Measurements from ENCODE around the gene URGCP. TPM values are rescaled to one million over a fixed set of nuclear protein-coding genes. Genes with fewer than 3 reads are reported as not detected.
"Not testable (repeated sequence)": the region's sequence is repeated elsewhere in the genome, so short reads cannot be mapped to it uniquely, and the experiment has no call there.

The URGCP gene
- total RNA-seq, 1 donor from 2014 or later, result 33.4 TPM

DNA sequence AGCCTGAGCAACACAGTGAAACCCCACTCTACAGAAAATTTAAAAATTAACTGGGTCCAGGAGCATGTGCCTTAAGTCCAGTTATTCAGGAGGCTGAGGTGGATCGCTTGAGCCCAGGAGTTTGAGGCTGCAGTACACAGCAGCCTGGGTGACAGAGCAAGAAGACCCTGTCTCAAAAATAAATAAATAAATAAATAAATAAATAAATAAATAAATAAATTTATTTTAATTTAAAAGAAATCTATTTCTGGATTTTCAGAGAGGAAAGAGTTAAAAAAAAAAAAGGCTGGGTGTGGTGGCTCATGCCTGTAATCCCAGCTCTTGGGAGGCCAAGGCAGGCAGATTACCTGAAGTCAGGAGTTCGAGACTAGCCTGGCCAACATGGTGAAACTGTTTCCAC is 7.8 kb downstream of the URGCP start:
- Mint-ChIP-seq H3K36me3 (ENCODE audit: low read depth) (peaks cover 23% of the 10 kb centered on the region), H3K4me1 (peaks cover 15% of the 10 kb centered on the region)
- DNase-seq; H3K4me3 Mint-ChIP-seq; intact Hi-C loops (cut with micrococcal nuclease); H3K27me3 Mint-ChIP-seq; H3K27ac Mint-ChIP-seq; H3K9me3 Mint-ChIP-seq: not testable (repeated sequence)

DNA sequence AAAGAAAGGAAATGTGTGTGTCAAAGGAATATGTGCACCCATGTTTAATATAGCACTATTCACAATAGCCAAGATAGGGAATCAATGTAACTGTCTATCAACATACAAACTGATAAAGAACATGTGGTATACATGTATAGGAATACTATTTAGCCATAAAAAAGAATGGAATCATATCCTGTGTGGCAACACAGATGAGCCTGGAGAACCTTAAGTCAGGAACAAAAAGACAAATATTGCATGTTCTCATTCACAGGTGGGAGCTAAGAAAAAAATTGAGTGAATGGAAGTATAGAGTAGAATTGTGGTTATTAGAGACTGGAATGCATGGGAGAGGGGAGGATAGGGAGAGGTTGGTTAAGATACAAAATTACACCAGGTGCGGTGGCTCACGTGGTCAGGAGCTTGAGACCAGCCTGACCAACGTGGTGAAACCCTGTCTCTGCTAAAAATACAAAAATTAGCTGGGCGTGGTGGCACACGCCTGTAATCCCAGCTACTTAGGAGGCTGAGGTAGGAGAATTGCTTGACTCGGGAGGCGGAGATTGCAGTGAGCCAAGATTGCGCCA is 10.5 kb downstream of the URGCP start:
- DNase-seq, result no peak
- H3K27me3 Mint-ChIP-seq, result no peaks in the 10 kb centered on the region
- intact Hi-C loops (cut with micrococcal nuclease), result no loop called here
- H3K4me1 Mint-ChIP-seq, result peaks cover 18% of the 10 kb centered on the region
- no peak overlapping the region for H3K27ac Mint-ChIP-seq
- H3K4me3 Mint-ChIP-seq, result no peak overlapping the region
- H3K36me3 Mint-ChIP-seq (ENCODE audit: low read depth), result peaks cover 20% of the 10 kb centered on the region
- H3K9me3 Mint-ChIP-seq, result no peaks in the 10 kb centered on the region

DNA sequence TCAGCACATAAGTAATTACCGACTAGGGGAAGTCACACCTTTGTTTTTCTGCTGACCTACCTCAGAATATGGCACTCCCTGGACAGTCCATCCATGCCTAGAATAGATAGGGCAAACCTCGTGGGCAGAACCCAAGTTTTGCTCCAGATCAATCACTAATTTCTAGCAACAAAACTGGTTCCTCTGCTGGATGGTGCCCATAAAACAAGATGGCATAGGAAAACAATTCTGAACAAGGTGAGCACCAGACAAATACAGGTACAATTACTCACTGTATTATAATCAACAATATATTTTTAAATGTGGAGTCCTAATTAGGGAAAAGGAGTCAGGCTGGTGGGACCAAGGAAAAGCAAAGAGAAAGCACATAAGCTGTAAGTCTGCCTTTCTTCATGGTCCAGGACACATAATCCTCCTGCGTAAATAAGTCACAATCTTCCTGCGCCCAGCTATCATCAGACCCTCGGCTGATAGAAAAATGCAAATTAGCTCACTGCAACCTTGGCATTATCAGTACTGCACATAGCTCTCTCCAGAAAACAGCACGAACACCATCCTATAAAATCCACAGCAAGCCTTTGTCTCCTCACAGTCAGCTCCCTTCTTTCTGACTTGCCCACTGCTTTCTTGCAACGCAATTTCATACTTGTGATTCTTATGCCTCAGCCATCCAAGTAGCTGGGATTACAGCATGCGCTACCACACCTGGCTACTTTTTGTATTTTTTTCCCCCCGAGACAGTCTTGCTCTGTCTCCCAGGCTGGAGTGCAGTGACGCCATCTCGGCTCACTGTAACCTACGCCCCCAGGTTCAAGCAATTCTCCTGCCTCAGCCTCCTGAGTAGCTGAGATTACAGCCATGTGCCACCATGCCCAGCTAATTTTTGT is 15.1 kb downstream of the URGCP start:
- DNase-seq, result no peak
- intact Hi-C loops (cut with micrococcal nuclease), result no loop called here
- no peaks in the 10 kb centered on the region for H3K27me3 Mint-ChIP-seq
- H3K27ac Mint-ChIP-seq, result no peak overlapping the region
- H3K36me3 Mint-ChIP-seq (ENCODE audit: low read depth), result peaks cover 21% of the 10 kb centered on the region
- H3K9me3 Mint-ChIP-seq, result no peaks in the 10 kb centered on the region
- no peak overlapping the region for H3K4me3 Mint-ChIP-seq
- peaks cover 26% of the 10 kb centered on the region for H3K4me1 Mint-ChIP-seq

DNA sequence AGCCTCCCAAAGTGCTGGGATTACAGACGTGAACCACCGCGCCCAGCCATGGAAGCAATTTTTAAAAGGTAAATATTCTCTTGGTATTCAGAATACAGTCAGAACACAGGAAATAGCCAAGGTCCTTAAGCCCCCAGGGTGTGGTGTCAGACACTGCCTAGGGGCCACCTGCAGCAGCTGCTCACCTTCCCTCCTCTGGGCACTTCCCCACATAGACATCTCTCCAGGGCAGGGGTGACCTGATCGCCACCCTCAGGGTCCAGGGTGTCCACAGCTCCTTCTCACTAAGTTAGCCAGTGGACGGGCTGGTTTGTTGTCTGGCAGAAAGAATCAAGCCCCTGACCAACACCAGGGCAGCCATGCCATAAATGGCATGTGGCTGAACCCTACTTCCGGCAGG is 15.9 kb downstream of the URGCP start:
- H3K4me1 Mint-ChIP-seq, result peaks cover 25% of the 10 kb centered on the region
- H3K36me3 Mint-ChIP-seq (ENCODE audit: low read depth), result peaks cover 18% of the 10 kb centered on the region
- no peak for DNase-seq
- H3K27me3 Mint-ChIP-seq, result no peaks in the 10 kb centered on the region
- no peak overlapping the region for H3K4me3 Mint-ChIP-seq
- H3K9me3 Mint-ChIP-seq, result no peaks in the 10 kb centered on the region
- H3K27ac Mint-ChIP-seq, result no peak overlapping the region
- intact Hi-C loops (cut with micrococcal nuclease), result no loop called here

DNA sequence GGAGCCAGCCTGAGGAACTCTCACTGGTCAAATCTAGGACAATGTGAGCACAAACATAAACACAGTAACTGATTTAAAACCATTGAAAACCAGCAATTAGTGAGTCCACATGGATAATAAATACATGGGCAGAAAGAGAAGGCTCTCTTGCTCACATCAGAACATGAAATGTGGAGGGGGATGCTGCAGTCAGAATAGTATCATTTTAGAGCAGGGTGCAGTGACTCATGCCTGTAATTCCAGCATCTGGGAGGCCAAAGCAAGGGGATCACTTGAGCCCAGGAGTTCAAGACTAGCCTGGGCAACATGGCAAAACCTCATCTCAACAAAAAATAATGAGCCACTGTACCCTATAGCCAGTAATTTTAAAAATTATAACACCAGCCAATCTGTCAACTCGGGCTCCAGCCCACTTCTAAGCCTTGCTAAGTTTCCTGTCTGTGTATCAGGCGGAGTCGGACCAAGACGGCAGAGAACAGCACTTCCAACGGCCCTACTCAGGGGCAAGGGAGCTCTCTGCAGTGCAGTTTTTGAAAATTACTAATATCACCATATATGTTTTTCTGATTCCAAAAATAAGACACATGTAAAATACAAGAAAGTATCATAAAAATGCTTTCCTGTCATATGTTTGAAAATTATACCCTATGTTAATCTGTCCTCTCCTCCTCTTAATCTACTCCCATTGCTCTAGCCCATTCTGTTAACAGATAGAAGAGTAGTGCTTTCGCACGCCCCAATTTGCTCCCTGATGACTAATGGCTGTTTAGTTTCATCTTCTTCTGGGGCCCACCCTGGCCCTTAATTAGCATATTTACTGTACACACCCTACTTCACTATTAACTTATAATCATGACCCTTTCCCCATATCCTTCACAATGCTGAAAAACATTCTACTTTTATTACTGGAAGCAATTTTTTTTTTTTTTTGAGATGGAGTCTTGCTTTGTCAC is 17.1 kb downstream of the URGCP start:
- H3K9me3 Mint-ChIP-seq, result no peaks in the 10 kb centered on the region
- no peak overlapping the region for H3K27ac Mint-ChIP-seq
- DNase-seq, result no peak
- H3K4me3 Mint-ChIP-seq, result no peak overlapping the region
- H3K4me1 Mint-ChIP-seq, result peaks cover 25% of the 10 kb centered on the region
- peaks cover 18% of the 10 kb centered on the region for H3K36me3 Mint-ChIP-seq (ENCODE audit: low read depth)
- intact Hi-C loops (cut with micrococcal nuclease), result no loop called here
- no peaks in the 10 kb centered on the region for H3K27me3 Mint-ChIP-seq

DNA sequence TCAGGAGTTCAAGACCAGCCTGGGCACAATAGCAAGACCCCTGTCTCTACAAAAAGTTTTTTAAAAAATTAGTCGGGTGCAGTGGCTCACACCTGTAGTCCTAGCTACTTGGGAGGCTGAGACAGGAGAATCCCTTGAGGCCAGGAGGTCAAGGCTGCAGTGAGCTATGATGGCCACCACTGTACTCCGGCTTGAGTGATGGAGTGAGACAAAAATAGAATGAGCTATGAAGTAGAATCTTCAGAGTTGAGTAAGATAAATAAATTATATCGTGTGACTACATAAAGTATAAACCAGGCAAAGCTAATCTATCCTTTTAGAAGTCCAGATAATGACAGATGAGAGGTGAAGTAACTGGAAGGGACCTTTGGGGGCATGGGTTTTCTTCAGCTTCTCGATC is 21.8 kb downstream of the URGCP start:
- Mint-ChIP-seq H3K27me3 (no peaks in the 10 kb centered on the region), H3K36me3 (ENCODE audit: low read depth) (peaks cover 32% of the 10 kb centered on the region), H3K9me3 (no peaks in the 10 kb centered on the region), H3K4me3 (no peak overlapping the region), H3K27ac (no peak overlapping the region), H3K4me1 (peaks cover 5% of the 10 kb centered on the region)
- intact Hi-C loops (cut with micrococcal nuclease), result no loop called here
- DNase-seq, result no peak

DNA sequence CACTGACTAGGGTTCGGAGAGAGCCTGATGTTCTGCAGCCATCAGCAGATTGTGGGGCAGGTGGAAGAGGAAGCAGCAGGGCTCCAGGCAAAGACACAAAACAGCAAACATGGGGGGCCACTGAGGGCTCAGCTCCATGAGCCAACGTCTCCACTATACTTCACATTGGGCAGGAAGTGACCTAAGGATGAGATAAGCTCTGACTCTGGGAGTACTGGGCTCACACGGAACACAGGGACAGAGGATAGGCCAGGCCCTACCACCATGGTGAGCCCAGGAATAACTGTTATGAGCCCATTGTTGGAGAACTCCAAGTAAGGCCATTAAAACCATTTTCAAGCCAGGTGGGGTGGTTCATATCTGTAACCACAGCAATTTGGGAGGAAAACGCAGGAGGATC is 22.2 kb downstream of the URGCP start:
- no peaks in the 10 kb centered on the region for H3K27me3 Mint-ChIP-seq
- H3K27ac Mint-ChIP-seq, result no peak overlapping the region
- peaks cover 33% of the 10 kb centered on the region for H3K36me3 Mint-ChIP-seq (ENCODE audit: low read depth)
- intact Hi-C loops (cut with micrococcal nuclease), result no loop called here
- peaks cover 3% of the 10 kb centered on the region for H3K4me1 Mint-ChIP-seq
- no peak for DNase-seq
- no peaks in the 10 kb centered on the region for H3K9me3 Mint-ChIP-seq
- no peak overlapping the region for H3K4me3 Mint-ChIP-seq

DNA sequence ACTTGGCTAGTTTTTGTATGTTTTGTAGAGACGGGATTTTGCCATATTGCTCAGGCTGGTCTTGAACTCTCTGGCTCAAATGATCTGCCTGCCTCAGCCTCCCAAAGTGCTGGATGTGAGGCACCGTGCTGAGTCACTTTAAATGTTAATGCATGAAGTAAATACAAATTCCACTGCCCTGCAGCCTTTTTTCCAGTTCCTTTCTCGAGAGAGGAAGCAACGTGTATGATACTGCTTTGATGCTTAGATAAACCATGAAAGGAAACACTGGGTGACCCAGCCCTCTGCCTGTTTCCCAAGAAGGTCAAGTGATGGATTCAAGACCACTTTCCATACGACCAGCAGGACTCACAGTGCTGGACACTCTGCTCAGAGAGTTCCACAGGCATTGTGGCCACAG is 25.8 kb downstream of the URGCP start:
- no peak overlapping the region for H3K4me3 Mint-ChIP-seq
- no peaks in the 10 kb centered on the region for H3K27me3 Mint-ChIP-seq
- no peak overlapping the region for H3K27ac Mint-ChIP-seq
- no peaks in the 10 kb centered on the region for H3K4me1 Mint-ChIP-seq
- H3K9me3 Mint-ChIP-seq, result no peaks in the 10 kb centered on the region
- intact Hi-C loops (cut with micrococcal nuclease), result no loop called here
- DNase-seq, result no peak
- peaks cover 54% of the 10 kb centered on the region for H3K36me3 Mint-ChIP-seq (ENCODE audit: low read depth)

DNA sequence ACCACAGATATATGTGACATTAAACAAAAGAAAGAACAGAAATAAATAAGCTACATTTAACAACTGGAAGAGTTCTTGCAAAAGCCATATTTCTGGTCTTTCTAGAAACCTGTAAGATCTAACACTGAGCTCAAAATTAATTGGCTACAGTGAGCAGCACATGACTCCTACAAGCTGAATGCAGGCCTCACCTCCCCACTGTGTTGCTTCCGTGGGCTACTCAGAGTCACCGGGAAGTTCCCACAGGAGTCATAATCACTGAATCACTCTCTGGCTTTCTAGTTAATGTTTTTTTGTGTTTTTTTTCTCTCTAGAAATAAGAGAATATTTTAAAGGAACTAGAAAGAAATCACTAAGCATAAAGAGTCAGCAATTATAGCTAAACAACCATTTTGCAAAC is 26.9 kb downstream of the URGCP start:
- no peaks in the 10 kb centered on the region for H3K9me3 Mint-ChIP-seq
- H3K27me3 Mint-ChIP-seq, result no peaks in the 10 kb centered on the region
- no peak overlapping the region for H3K27ac Mint-ChIP-seq
- no peak for DNase-seq
- peaks cover 55% of the 10 kb centered on the region for H3K36me3 Mint-ChIP-seq (ENCODE audit: low read depth)
- no peak overlapping the region for H3K4me3 Mint-ChIP-seq
- H3K4me1 Mint-ChIP-seq, result no peaks in the 10 kb centered on the region
- intact Hi-C loops (cut with micrococcal nuclease), result no loop called here

DNA sequence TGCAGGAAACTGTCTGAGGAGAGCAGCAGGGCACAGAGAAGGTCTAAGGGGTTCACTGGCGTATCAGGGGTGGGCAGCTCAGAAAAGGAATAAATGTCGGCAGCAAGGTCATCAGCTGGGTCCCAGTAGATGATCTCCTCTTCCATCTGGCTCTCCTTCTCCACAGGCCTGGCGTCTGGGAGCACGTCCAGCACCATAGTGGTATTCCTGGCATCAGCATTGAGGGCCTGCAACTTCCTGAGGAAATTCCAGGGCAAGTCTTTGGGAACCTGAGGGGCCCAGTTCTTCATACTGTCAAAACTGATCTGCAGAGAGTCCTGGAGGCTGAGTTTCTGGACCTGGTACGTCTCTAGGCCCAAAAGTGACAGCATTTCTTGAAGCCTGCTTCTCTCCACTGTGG is 27.5 kb downstream of the URGCP start:
- no peak overlapping the region for H3K27ac Mint-ChIP-seq
- intact Hi-C loops (cut with micrococcal nuclease), result no loop called here
- no peaks in the 10 kb centered on the region for H3K4me1 Mint-ChIP-seq
- H3K4me3 Mint-ChIP-seq, result no peak overlapping the region
- no peak for DNase-seq
- no peaks in the 10 kb centered on the region for H3K9me3 Mint-ChIP-seq
- no peaks in the 10 kb centered on the region for H3K27me3 Mint-ChIP-seq
- peaks cover 54% of the 10 kb centered on the region for H3K36me3 Mint-ChIP-seq (ENCODE audit: low read depth)

DNA sequence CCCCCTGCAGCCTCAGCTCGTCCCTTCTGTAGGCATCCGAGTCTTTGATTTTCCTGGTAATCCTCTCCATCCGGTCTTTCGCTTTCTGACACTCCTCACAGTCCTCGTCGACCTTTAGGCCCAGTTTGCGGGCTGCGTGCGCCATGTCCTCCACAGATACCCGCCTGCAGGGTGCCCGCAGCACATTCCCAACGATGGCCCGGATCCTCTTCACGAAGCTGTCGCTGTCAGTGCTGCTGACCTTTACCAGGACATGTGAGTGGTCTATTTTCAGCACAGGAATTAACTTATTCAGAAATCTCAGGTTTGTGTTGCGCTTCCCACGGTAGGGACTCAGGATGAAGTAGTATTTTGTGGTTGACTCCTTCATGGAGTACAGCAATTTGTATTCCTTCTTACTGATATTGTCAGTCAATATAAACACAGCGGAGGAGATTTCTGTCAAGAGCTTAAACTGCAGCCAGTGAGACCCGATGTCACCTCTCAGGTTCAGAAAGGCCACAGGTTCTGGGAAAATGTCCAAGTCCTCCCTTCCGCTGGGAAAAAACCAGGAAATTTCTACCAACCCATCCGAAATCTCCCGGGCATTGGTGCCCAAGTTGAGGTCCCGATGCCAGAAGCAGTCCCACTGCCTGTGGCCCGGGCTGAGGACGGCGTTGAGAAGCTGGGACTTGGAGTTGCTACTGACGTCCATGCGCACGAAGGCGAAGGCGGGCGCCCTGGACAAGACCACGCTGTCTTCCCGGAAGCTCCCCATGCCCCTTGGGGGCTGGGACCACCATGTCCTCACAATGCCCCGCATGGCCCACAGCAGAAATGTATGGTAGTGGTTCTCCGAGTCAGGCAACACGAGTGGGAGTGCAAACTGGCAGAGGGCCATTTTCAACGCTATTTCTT is 28.2 kb downstream of the URGCP start:
- no peaks in the 10 kb centered on the region for H3K9me3 Mint-ChIP-seq
- DNase-seq, result no peak
- intact Hi-C loops (cut with micrococcal nuclease), result no loop called here
- H3K4me3 Mint-ChIP-seq, result no peak overlapping the region
- H3K36me3 Mint-ChIP-seq (ENCODE audit: low read depth), result peaks cover 55% of the 10 kb centered on the region
- no peaks in the 10 kb centered on the region for H3K4me1 Mint-ChIP-seq
- H3K27me3 Mint-ChIP-seq, result no peaks in the 10 kb centered on the region
- no peak overlapping the region for H3K27ac Mint-ChIP-seq

DNA sequence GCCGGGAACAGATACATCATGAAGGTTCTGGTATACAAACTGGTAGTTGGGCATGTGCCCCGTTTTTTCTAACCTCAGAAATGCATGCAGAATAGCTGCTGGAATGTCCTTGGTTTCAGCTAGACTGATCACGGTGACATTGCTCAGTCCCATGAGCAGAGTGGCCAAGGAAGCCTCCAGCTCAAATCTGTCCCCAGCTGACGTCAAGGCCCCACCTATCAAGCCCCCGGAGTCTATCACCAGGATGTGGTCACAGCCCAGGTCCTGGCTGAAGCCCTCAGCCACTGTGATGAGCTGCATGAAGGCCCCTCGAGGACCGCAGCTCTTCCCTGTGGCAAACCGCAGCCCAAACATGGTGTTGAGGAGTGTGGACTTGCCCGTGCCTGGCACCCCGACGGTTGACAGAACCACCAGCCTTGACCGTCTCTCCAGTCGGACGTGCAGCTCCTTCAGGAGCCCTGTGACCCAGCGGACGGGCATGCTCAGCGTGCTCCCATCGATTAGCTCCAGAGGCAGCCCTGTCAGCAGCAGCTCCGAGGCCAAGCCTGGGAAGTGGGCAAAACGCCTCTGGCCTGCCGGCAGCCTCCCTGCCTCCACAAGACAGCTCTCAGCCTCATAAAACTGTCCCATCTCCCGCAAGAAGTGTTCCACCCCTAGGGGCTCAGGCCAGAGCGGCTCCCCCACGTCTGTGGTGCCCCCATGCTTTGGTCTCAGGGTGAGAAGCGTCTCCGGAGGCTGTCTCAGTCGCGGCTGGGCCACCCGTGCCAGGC is 29.2 kb downstream of the URGCP start:
- no peak for DNase-seq
- Mint-ChIP-seq H3K36me3 (ENCODE audit: low read depth) (peaks cover 58% of the 10 kb centered on the region), H3K4me3 (no peak overlapping the region), H3K27ac (no peak overlapping the region), H3K9me3 (no peaks in the 10 kb centered on the region), H3K27me3 (no peaks in the 10 kb centered on the region), H3K4me1 (peaks cover 3% of the 10 kb centered on the region)
- intact Hi-C loops (cut with micrococcal nuclease), result no loop called here

DNA sequence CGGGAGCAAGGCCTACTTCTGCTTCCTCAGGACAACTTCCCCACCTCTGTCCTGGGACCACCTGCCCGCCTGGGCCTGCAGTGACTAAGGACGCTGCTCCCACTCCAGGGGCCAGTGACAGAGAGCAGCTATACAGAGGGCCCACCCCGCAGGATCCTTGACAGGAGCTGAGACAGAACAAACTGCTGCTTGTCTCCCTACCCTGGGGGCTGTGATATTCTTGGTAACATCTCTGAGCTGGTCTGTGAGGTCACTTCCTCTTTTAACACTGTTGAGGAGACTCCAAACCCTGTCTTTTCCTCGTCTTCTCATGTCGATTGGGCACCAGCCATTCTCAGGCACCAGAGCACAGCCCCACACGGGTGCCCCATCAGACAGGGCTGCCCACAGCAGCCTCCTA is 30.2 kb downstream of the URGCP start:
- H3K36me3 Mint-ChIP-seq (ENCODE audit: low read depth), result peaks cover 51% of the 10 kb centered on the region
- no peak overlapping the region for H3K4me3 Mint-ChIP-seq
- intact Hi-C loops (cut with micrococcal nuclease), result no loop called here
- H3K27me3 Mint-ChIP-seq, result no peaks in the 10 kb centered on the region
- H3K4me1 Mint-ChIP-seq, result peaks cover 4% of the 10 kb centered on the region
- no peak for DNase-seq
- H3K27ac Mint-ChIP-seq, result no peak overlapping the region
- no peaks in the 10 kb centered on the region for H3K9me3 Mint-ChIP-seq

Data from activated CD4-positive, alpha-beta T cell treated with anti-CD3 and anti-CD28 coated beads, Interleukin-2, amount 10 ng/mL, durations not matched to agents 24 days and 14 days (primary cell).